ENCODE results near the gene NRXN3.

DNA sequence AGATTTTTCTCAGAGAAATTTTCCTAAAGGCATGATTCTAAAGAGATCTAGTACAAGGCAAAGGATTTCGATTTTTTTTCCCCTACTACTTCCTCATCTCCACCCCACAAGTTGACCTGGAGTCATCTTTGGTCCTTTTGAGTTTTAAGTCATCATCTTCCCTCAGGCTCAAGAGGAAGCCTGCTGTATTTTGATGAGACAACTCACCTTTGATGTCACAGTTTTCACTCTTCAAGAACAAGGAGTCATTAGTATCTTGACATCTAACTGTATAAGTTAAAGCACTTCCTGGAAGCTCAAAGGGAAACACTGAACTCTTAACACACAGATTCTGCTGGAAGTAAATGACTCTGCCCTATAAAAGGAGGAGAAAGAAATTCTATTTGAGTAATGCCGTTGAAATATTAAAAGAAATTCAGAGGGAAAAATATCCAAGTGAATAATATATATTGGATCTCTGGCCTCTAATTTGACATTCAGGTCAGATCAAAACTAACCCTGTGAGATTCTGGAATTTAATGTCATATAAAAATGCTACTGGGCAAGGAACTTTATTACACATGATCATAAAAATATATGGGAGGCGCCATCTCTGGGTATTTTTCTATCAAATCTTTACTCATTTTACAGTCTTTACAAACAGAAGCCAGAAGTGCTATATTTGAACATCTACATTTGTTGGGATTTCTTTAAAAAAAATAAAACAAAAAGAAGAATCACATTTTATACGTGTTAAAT is 435.0 kb downstream of the NRXN3 start:
- TF ChIP-seq, protein P1, sequence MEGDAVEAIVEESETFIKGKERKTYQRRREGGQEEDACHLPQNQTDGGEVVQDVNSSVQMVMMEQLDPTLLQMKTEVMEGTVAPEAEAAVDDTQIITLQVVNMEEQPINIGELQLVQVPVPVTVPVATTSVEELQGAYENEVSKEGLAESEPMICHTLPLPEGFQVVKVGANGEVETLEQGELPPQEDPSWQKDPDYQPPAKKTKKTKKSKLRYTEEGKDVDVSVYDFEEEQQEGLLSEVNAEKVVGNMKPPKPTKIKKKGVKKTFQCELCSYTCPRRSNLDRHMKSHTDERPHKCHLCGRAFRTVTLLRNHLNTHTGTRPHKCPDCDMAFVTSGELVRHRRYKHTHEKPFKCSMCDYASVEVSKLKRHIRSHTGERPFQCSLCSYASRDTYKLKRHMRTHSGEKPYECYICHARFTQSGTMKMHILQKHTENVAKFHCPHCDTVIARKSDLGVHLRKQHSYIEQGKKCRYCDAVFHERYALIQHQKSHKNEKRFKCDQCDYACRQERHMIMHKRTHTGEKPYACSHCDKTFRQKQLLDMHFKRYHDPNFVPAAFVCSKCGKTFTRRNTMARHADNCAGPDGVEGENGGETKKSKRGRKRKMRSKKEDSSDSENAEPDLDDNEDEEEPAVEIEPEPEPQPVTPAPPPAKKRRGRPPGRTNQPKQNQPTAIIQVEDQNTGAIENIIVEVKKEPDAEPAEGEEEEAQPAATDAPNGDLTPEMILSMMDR (conservative IDR thresholded peaks at IDR 0.05; ENCODE audit: low read depth, low read length), result no peak
- TF ChIP-seq POLR2A (IDR thresholded peaks at IDR 0.05; ENCODE audit: low read depth, low read length), result no peak

Data from IMR-90 (cell line).